Naive thymus-derived CD8-positive, alpha-beta T cell (primary cell): ENCODE results near the gene TBL1XR1. TPM values are rescaled to one million over a fixed set of nuclear protein-coding genes. Genes with fewer than 3 reads are reported as not detected.
"Not testable (repeated sequence)": the region's sequence is repeated elsewhere in the genome, so short reads cannot be mapped to it uniquely, and the experiment has no call there.

Experiments used
- ATAC-seq, 2 donors: fragments of 150-1000 bp; cut with Tn5 transposase in 1 of 2; sonication (Bioruptor Pico), chemical (Tn5 transposase) in 1 of 2; 1 replicate in 1 of 2; 2 replicates in 1 of 2; pipeline ENCODE4 v1.10.0; 2021; ENCODE audit warnings: mild to moderate bottlenecking in 2 of 2, moderate library complexity in 2 of 2
- POLR2A ChIA-PET: fragments of 350-600 bp; sonication (Branson Sonifier 250); formaldehyde crosslinking; loops from one replicate; lab custom pipeline; 2021; ENCODE audit warnings: antibody characterized with exemption; lab: Charles Lee
- DNase-seq, 10 donors: peaks; one replicate each; pipeline versions ENCODE4 v3.0.0 to v3.0.0-alpha.2; 2020 to 2022
- H3K27ac Mint-ChIP-seq, 10 donors: one replicate each; pipeline ENCODE4 v1.8.0; 2020 to 2022; ENCODE audit warnings: mild to moderate bottlenecking in 10 of 10, mixed read lengths in 10 of 10, moderate library complexity in 4 of 10, inconsistent platforms in 1 of 10
- H3K27me3 Mint-ChIP-seq, 5 donors: one replicate each; pipeline ENCODE4 v1.8.0; 2021 to 2022; ENCODE audit warnings: mixed read lengths in 5 of 5
- H3K36me3 Mint-ChIP-seq, 3 donors: one replicate each; pipeline ENCODE4 v1.8.0; 2020 to 2022; ENCODE audit warnings: mixed read lengths in 3 of 3, mild to moderate bottlenecking in 2 of 3, inconsistent platforms in 1 of 3
- H3K4me1 Mint-ChIP-seq, 4 donors: one replicate each; pipeline ENCODE4 v1.8.0; 2021 to 2022; ENCODE audit warnings: mixed read lengths in 4 of 4
- H3K4me3 Mint-ChIP-seq, 10 donors: one replicate each; pipeline ENCODE4 v1.8.0; 2020 to 2022; ENCODE audit warnings: mild to moderate bottlenecking in 10 of 10, mixed read lengths in 10 of 10, moderate library complexity in 6 of 10, inconsistent platforms in 1 of 10
- H3K9me3 Mint-ChIP-seq, 9 donors: one replicate each; pipeline ENCODE4 v1.8.0; 2020 to 2022; ENCODE audit warnings: mixed read lengths in 9 of 9, mild to moderate bottlenecking in 3 of 9, inconsistent platforms in 1 of 9, moderate library complexity in 1 of 9
- polyA plus RNA-seq, 3 donors: library from polyadenylated mRNA; unstranded; fragments of 300-500 nt; fragmentation: Illumina TruSeq; gene quantifications; one replicate each; pipeline ENCODE4 v1.2.3, GENCODE V29; 2021
- total RNA-seq, 8 experiments: library from RNA in 2 of 8; stranded (reverse) in 2 of 8; gene quantifications; one replicate each; pipeline ENCODE4 v1.2.3 and lab custom pipeline; 2021 to 2026

TBL1XR1 gene
- total and polyA plus RNA-seq, 5 experiments from 2014 or later, result 23.4 to 160 (median 34.7) TPM

DNA sequence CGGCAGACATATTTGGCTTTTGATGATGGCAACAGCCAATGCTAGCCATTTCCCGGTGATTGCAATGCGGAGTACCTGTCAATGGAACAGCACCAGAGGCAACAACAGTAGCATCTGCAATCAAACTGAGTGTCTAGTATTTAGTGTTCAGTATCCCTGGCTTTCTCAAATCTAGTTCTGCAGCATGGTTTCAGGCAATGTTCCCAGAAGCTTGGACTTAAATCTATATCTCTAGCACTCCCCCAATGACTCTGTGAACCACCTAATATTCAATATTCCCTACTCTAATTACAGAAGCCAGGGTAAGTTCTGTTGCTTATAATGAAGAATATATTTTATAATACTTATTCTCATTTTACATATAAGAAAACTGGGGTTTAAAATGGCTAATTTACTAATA lies 48.2 kb downstream of the TBL1XR1 start:
- peaks cover 0 to 3% (median 2%) of the 10 kb centered on the region in 3 donors for H3K36me3 Mint-ChIP-seq
- no peaks in the 10 kb centered on the region for H3K9me3 Mint-ChIP-seq
- no peak for DNase-seq
- peaks cover 16 to 83% (median 73%) of the 10 kb centered on the region in 4 donors for H3K4me1 Mint-ChIP-seq
- no peak overlapping the region for H3K4me3 Mint-ChIP-seq
- ATAC-seq, result no peak
- no peaks in the 10 kb centered on the region for H3K27me3 Mint-ChIP-seq
- H3K27ac Mint-ChIP-seq, result peak overlapping the region in 1 of 10 donors; percentile 13
- POLR2A ChIA-PET, result interaction anchor here (1.1 kb wide), 1 partner anchor 211 kb away, joined by 4 read pairs; no protein-coding TSS in a partner anchor

GRCh38 chr3:177147790-177148189 lies 49.5 kb downstream of the TBL1XR1 start:
- ATAC-seq, result no peak
- DNase-seq, result no peak
- H3K27ac Mint-ChIP-seq, result peak overlapping the region in 8 of 10 donors; percentile 7 to 90 (median 67)

GRCh38 chr3:177146646-177147045 lies 50.6 kb downstream of the TBL1XR1 start:
- peak overlapping the region; percentile 30 to 90 (median 74) for H3K27ac Mint-ChIP-seq
- no peaks in the 10 kb centered on the region for H3K9me3 Mint-ChIP-seq
- peaks cover 20 to 86% (median 78%) of the 10 kb centered on the region in 4 donors for H3K4me1 Mint-ChIP-seq
- POLR2A ChIA-PET, result interaction anchor here (0.6 to 1.6 kb wide), 4 partner anchors 49 to 405 kb away, joined by 3 to 6 read pairs (median 4); no protein-coding TSS in a partner anchor
- ATAC-seq (no peak), DNase-seq (no peak)
- peak overlapping the region in 7 of 10 donors; percentile 8 to 47 (median 24) for H3K4me3 Mint-ChIP-seq
- H3K27me3 Mint-ChIP-seq, result no peaks in the 10 kb centered on the region
- peaks cover 0 to 3% (median 2%) of the 10 kb centered on the region in 3 donors for H3K36me3 Mint-ChIP-seq

More at GRCh38 chr3:177147790-177148189, 49.5 kb downstream of the TBL1XR1 start:
- H3K36me3 Mint-ChIP-seq, result peaks cover 0 to 3% (median 2%) of the 10 kb centered on the region in 3 donors
- H3K4me3 Mint-ChIP-seq, result peak overlapping the region in 3 of 10 donors; percentile 3 to 27 (median 8)
- POLR2A ChIA-PET, result no interaction called here
- H3K9me3 Mint-ChIP-seq, result no peaks in the 10 kb centered on the region
- no peaks in the 10 kb centered on the region for H3K27me3 Mint-ChIP-seq
- H3K4me1 Mint-ChIP-seq, result peaks cover 21 to 86% (median 80%) of the 10 kb centered on the region in 4 donors

GRCh38 chr3:177145954-177146353 lies 51.3 kb downstream of the TBL1XR1 start:
- H3K9me3 Mint-ChIP-seq, result no peaks in the 10 kb centered on the region
- peaks cover 14 to 86% (median 74%) of the 10 kb centered on the region in 4 donors for H3K4me1 Mint-ChIP-seq
- H3K36me3 Mint-ChIP-seq, result peaks cover 0 to 3% (median 2%) of the 10 kb centered on the region in 3 donors
- peak in 1 of 10 donors; percentile 24 for DNase-seq
- peak overlapping the region in 9 of 10 donors; percentile 26 to 70 (median 58) for H3K4me3 Mint-ChIP-seq
- peak overlapping the region; percentile 73 to 91 (median 86) for H3K27ac Mint-ChIP-seq
- no peaks in the 10 kb centered on the region for H3K27me3 Mint-ChIP-seq
- ATAC-seq, result peak in 1 of 2 donors; percentile 23
- POLR2A ChIA-PET, result interaction anchor here (0.6 to 1.9 kb wide), 5 partner anchors 14 to 353 kb away, joined by 3 to 6 read pairs (median 4); no protein-coding TSS in a partner anchor

DNA sequence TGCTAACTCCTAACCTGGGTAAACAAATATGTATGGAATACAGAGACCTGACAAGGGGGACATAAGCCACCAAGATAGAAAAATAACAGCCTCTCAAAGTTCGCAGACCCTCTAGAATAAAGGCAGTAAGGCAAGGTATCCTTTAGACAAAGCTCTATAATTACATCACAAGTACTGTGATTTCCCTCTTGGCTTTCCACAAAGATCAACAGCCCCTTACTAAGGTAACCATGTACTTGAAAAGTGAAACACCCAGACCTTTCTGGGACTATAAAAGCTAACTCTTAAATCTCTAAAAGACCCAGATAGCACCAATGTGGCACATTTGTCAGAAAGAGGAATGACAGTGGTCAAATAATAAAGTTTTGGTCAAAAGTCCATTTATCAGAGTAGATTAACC lies 51.9 kb downstream of the TBL1XR1 start:
- Mint-ChIP-seq H3K27ac (peak overlapping the region; percentile 73 to 91 (median 86)), H3K4me1 (peaks cover 11 to 84% (median 69%) of the 10 kb centered on the region in 4 donors), H3K4me3 (peak overlapping the region; percentile 13 to 77 (median 65)), H3K9me3 (no peaks in the 10 kb centered on the region), H3K27me3 (no peaks in the 10 kb centered on the region), H3K36me3 (peaks cover 0 to 3% (median 2%) of the 10 kb centered on the region in 3 donors)
- DNase-seq, result peak in 1 of 10 donors; percentile 23
- ATAC-seq, result peak; percentile 45 to 54
- POLR2A ChIA-PET, result interaction anchor here (0.6 to 1.9 kb wide), 5 partner anchors 14 to 53 kb away, joined by 3 to 6 read pairs (median 5); no protein-coding TSS in a partner anchor

- DNase-seq, result peak in 4 of 10 donors; percentile 23 to 59 (median 40)
- Mint-ChIP-seq H3K36me3 (peaks cover 0 to 3% (median 2%) of the 10 kb centered on the region in 3 donors), H3K4me3 (peak overlapping the region; percentile 13 to 77 (median 65)), H3K4me1 (peaks cover 11 to 84% (median 65%) of the 10 kb centered on the region in 4 donors), H3K27ac (peak overlapping the region; percentile 73 to 91 (median 86)), H3K9me3 (no peaks in the 10 kb centered on the region), H3K27me3 (no peaks in the 10 kb centered on the region)
- POLR2A ChIA-PET, result interaction anchor here (0.6 to 1.9 kb wide), 4 partner anchors 13 to 54 kb away, joined by 3 to 5 read pairs (median 4); no protein-coding TSS in a partner anchor
- ATAC-seq, result peak; percentile 83 to 92
Measured at GRCh38 chr3:177144922-177145321, 52.4 kb downstream of the TBL1XR1 start.

DNA sequence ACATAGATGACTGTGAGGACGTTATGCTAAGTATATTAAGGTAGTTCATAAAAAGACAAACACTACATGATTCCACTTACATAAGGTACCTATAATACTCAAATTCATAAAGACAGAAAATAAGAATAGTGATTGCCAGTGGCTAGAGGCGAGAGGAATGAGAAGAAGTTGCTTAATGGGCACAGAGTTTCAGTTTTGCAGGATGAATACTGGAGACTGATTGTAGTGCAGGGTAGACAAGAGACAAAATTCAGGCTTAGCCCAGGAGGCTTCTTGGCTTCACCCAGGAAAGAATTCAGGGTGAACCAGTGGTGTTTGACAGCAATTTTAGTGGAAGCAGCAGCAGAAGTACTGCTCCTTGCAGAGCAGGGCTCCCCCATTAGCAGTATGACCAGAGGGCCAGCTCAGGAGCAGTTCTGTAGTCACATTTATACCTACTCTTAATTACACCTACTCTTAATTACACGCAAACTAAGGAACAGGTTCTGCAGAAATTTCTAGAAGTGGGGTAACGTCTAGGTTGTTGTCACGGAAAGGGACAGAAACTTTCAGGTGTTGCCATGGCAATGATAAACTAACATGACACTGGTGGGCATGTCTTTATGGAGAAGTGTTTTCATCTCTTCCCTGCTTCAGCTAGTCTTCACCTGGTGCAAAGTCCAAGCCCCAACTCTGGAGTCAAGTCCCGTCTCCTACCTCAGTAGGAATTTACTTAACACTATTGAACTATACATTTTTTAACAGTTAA lies 55.2 kb downstream of the TBL1XR1 start:
- no peaks in the 10 kb centered on the region for H3K9me3 Mint-ChIP-seq
- peak in 1 of 2 donors; percentile 29 for ATAC-seq
- peak in 3 of 10 donors; percentile 32 to 48 (median 41) for DNase-seq
- H3K27me3 Mint-ChIP-seq, result no peaks in the 10 kb centered on the region
- H3K4me1 Mint-ChIP-seq, result peaks cover 25 to 91% (median 75%) of the 10 kb centered on the region in 4 donors
- H3K4me3 Mint-ChIP-seq, result peak overlapping the region in 9 of 10 donors; percentile 0 to 70 (median 28)
- H3K27ac Mint-ChIP-seq, result peak overlapping the region in 9 of 10 donors; percentile 14 to 87 (median 69)
- POLR2A ChIA-PET, result no interaction called here
- H3K36me3 Mint-ChIP-seq, result peaks cover 0 to 3% (median 2%) of the 10 kb centered on the region in 3 donors

- Mint-ChIP-seq H3K36me3 (peaks cover 0 to 3% (median 2%) of the 10 kb centered on the region in 3 donors), H3K4me3 (peak overlapping the region in 5 of 10 donors; percentile 0 to 70 (median 38)), H3K4me1 (peaks cover 23 to 91% (median 75%) of the 10 kb centered on the region in 4 donors), H3K27ac (peak overlapping the region in 8 of 10 donors; percentile 14 to 87 (median 55)), H3K27me3 (no peaks in the 10 kb centered on the region), H3K9me3 (no peaks in the 10 kb centered on the region)
- DNase-seq (no peak), ATAC-seq (no peak)
- POLR2A ChIA-PET, result interaction anchor here (1.4 to 1.5 kb wide), 2 partner anchors 9 to 11 kb away, joined by 3 to 4 read pairs; no protein-coding TSS in a partner anchor
Measured at GRCh38 chr3:177141471-177141870, 55.8 kb downstream of the TBL1XR1 start.

GRCh38 chr3:177139220-177139619 lies 58.1 kb downstream of the TBL1XR1 start:
- peak overlapping the region; percentile 56 to 92 (median 77) for H3K27ac Mint-ChIP-seq
- H3K4me1 Mint-ChIP-seq, result peaks cover 29 to 84% (median 74%) of the 10 kb centered on the region in 4 donors
- H3K4me3 Mint-ChIP-seq, result peak overlapping the region in 9 of 10 donors; percentile 5 to 72 (median 59)
- peak in 5 of 10 donors; percentile 19 to 33 (median 25) for DNase-seq
- peak; percentile 63 to 67 for ATAC-seq
- not testable (repeated sequence) for H3K36me3 Mint-ChIP-seq, H3K9me3 Mint-ChIP-seq, H3K27me3 Mint-ChIP-seq
- POLR2A ChIA-PET, result interaction anchor here (0.6 to 2.0 kb wide), 4 partner anchors 17 to 221 kb away, joined by 3 to 9 read pairs (median 4); partner anchors contain the start of gene TBL1XR1

GRCh38 chr3:177137774-177138705 lies 59.2 kb downstream of the TBL1XR1 start:
- Mint-ChIP-seq H3K4me3 (peak overlapping the region in 8 of 10 donors; percentile 14 to 72 (median 54)), H3K36me3 (peaks cover 0 to 12% (median 8%) of the 10 kb centered on the region in 3 donors), H3K27ac (peak overlapping the region; percentile 2 to 91 (median 63)), H3K9me3 (no peaks in the 10 kb centered on the region), H3K27me3 (no peaks in the 10 kb centered on the region), H3K4me1 (peaks cover 32 to 83% (median 75%) of the 10 kb centered on the region in 4 donors)
- DNase-seq, result no peak
- POLR2A ChIA-PET, result no interaction called here
- ATAC-seq, result no peak

DNA sequence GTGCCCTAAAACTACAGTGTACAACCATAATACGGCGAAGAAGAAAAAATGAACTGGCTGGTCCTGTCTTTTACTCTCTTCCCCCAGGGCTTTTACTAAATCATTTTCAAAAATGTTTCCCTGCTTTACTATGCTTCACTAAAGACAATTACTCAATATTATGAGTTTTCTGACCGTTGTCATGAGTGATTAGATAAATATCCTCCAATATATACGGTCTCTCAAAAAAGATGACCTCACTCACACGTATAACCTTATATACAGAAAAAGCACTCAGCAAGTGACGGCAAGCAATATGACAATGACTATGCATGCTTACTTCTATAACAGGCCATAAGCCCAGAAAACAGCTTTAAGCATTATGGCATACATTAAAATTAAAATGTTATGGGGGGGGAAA lies 60.5 kb downstream of the TBL1XR1 start:
- H3K4me3 Mint-ChIP-seq, result no peak overlapping the region
- peak overlapping the region in 5 of 10 donors; percentile 12 to 83 (median 28) for H3K27ac Mint-ChIP-seq
- POLR2A ChIA-PET, result no interaction called here
- H3K4me1 Mint-ChIP-seq, result peaks cover 36 to 84% (median 77%) of the 10 kb centered on the region in 4 donors
- H3K9me3 Mint-ChIP-seq, result no peaks in the 10 kb centered on the region
- H3K27me3 Mint-ChIP-seq, result no peaks in the 10 kb centered on the region
- no peak for DNase-seq
- no peak for ATAC-seq
- H3K36me3 Mint-ChIP-seq, result peaks cover 0 to 16% (median 8%) of the 10 kb centered on the region in 3 donors
